HG03066 (cell line): ENCODE measurements around the gene F10.
"Not testable (repeated sequence)": the region's sequence is repeated elsewhere in the genome, so short reads cannot be mapped to it uniquely, and the experiment has no call there.

Source experiments
- ATAC-seq: cut with Tn5 transposase; IDR thresholded peaks from one replicate; pipeline ENCODE4 v1.9.1; 2021; ENCODE audit warnings: low read depth; ENCODE audit not compliant: unreplicated experiment

Gene F10

DNA sequence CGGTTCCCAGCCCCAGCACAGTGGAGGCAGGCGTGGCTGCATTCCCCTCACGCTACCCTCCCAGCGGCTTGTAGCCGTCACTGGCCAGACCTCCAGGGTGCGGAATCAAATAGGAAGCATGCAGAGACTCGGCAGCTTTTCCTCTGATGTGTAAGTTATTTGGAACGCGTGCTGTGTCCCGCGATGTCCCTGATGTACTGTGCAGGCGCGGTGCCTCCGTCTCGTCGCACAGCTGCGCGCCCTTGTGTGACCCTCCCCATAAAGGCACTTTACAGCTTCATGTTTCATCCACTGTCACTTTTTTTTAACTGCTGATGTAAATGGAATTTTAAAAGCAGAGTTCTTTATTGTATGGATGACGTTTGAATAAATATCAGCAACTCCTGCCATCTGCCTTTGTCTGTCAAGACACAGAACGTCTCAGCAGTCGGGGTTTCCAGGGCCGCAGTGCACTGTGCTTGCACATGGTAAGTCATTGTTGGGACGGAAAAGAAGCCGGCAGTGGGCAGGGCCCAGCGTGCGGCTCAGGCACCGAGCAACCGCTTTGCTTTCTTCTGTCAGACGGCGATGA lies 24.4 kb upstream of the F10 start:
- ATAC-seq: no peak

DNA sequence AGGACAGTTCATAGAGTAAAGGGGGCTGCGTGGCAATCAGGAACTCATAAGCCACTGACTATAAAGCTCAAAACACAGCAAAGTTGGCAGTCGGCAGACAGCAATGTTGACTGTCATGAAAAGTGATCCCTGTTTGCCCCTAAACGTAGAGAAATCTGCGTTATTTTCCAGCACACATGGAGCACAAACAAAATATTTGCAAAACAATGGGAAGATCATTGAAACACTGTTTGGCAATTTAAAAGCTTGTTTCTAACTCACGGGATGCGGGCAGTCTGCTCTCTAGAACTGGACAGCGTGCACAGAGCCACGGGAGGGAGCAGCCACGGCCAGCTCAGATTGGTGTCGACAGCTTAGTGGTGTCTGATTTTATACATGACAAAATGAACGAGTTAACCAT lies 23.5 kb upstream of the F10 start:
- no peak for ATAC-seq

DNA sequence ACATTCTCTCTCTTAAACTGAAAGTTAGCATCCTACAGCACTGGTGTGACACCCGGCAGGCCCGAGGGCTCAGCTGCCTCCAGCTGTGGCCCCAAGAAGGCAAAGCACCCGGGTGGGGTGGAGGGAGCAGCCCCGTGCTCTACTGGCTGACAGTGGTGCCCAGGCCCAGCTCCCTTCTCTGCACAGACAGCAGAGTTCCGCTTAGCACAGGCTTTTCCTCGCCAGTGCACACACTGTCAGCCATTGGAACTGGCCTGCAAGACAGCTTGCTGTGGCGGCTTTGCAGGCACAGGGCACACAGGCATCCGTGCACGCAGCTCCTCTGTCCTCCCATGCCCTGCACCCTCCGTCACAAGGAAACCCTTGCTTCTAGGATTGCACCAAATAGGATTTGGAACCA lies 20.3 kb upstream of the F10 start:
- not testable (repeated sequence) for ATAC-seq

GRCh38 chr13:113102727-113103126 lies 19.9 kb upstream of the F10 start:
- no peak for ATAC-seq

- no peak for ATAC-seq
Measured at GRCh38 chr13:113103646-113104045, 19.0 kb upstream of the F10 start.

DNA sequence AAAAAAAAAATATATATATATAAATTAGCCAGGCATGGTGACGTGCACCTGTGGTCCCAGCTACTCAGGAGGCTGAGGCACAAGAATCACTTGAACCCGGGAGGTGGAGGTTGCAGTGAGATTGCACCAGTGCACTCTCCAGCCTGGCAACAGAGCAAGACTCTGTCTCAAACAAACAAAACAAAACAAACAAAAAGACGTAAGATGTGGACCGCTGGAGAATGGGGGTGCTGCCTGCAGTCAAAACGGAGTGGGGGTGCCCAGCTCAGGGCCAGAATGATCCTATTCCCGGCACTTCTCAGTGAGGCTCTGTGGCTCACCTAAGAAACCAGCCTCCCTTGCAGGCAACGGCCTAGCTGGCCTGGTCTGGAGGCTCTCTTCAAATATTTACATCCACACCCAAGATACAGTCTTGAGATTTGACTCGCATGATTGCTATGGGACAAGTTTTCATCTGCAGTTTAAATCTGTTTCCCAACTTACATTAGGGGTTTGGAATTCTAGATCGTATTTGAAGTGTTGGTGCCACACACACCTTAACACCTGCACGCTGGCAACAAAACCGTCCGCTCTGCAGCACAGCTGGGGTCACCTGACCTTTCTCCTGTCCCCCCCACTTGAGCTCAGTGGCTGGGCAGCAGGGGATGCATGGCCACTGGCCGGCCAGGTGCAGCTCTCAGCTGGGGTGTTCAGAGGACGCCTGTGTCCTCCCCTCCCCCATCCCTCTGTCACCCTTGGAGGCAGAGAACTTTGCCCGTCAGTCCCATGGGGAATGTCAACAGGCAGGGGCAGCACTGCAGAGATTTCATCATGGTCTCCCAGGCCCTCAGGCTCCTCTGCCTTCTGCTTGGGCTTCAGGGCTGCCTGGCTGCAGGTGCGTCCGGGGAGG lies 17.3 kb upstream of the F10 start, which contains the start of gene F7:
Gene F7, plus strand, starts transcription at position 760 of the 889 bp plus-strand sequence. Its CDS starts 51 bp downstream, at position 811.
- no peak for ATAC-seq

DNA sequence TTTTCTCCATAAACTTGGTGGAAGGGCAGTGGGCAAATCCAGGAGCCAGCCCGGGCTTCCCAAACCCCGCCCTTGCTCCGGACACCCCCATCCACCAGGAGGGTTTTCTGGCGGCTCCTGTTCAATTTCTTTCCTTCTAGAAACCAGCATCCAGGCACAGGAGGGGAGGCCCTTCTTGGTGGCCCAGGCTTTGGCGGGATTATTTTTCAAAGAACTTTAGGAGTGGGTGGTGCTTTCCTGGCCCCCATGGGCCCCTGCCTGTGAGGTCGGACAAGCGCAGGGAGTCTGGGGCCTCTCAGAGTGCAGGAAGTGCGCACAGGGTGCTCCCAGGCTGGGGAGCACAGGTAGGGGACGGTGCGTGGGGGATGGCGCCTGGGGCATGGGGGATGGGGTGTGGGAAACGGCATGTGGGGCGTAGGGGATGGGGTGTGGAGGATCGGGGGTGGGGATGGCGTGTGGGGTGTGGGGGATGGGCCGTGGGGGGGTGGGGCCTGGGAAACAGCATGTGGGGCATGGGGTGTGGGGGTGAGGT lies 16.6 kb upstream of the F10 start:
- ATAC-seq: no peak

- ATAC-seq: no peak
Measured at GRCh38 chr13:113106711-113107351, 15.8 kb upstream of the F10 start.

DNA sequence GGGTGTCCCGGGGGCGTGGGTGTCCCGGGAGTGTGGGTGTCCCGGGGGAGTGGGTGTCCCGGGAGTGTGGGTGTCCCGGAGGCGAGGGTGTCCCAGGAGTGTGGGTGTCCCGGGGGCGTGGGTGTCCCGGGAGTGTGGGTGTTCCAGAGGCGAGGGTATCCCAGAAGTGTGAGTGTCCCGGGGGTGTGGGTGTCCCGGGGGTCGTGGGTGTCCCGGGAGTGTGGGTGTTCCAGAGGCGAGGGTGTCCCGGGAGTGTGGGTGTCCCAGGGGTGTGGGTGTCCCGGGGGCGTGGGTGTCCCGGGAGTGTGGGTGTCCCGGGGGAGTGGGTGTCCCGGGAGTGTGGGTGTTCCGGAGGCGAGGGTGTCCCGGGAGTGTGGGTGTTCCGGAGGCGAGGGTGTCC lies 14.1 kb upstream of the F10 start:
- ATAC-seq: not testable (repeated sequence)

- ATAC-seq: no peak
Measured at GRCh38 chr13:113109151-113110047, 13.2 kb upstream of the F10 start.

DNA sequence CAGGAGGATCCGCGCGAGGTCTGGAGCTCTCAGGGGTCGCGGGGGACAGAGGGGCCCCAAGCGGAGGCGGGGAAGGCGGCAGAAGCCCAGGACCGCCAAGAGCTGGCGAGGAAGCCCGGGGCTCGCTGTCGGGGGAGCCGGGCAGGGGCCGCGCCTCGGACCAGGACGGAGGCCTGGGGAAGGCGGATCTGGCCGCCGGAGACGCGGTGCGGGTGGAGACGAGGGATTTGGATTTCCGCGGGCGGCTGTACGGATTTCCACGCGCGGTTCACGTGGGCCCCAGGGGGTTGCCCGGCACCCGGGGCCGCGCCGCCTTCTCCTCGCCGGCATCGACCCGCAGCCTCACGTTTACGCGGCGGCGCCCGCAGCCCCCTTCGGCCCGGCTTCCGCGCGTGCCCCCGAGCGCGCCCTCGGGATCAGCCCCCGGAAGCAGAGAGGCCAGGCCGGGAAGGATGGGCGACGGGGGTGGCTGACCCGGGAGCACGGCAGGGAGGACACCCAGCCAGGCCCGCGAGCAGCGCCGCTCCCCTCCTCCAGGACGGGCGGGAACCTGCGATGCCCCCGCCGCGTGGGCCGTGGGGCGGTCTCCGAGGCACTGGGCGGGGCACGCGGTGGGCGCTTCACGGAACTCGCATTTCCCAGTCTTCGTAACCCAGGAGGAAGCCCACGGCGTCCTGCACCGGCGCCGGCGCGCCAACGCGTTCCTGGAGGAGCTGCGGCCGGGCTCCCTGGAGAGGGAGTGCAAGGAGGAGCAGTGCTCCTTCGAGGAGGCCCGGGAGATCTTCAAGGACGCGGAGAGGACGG lies 12.3 kb upstream of the F10 start:
- no peak for ATAC-seq

GRCh38 chr13:113110852-113111315 lies 11.7 kb upstream of the F10 start:
- no peak for ATAC-seq

GRCh38 chr13:113111821-113112220 lies 10.8 kb upstream of the F10 start:
- not testable (repeated sequence) for ATAC-seq

DNA sequence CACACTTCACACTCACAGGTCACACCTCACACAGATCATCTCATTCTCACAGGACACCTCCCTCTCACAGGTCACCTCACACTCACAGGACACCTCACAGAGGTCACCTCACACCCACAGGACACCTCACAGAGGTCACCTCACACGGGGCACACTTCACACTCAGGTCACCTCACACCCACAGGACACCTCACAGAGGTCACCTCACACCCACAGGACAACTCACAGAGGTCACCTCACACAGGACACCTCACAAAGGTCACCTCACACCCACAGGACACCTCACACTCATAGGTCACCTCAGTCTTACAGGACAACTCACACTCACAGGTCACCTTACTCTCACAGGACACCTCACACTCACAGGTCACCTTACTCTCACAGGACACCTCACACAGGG lies 10.1 kb upstream of the F10 start:
- not testable (repeated sequence) for ATAC-seq

GRCh38 chr13:113112893-113113845 lies 9.4 kb upstream of the F10 start:
- no peak for ATAC-seq

DNA sequence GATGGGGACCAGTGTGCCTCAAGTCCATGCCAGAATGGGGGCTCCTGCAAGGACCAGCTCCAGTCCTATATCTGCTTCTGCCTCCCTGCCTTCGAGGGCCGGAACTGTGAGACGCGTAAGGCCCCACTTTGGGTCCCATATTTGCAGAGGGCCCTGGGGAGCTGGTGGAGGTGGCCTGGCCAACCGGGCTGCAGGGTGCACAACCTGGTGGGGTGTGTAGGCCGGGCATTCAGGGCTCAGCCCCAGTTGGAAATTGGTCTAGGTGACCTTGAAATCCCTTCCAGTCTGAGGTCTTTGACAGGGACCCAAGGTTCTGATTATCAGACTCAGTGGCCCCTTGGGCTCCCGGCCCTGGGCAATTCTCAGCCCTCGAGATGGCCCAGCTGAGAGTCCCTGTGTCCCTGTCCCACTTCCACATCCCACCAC lies 8.7 kb upstream of the F10 start:
- ATAC-seq: no peak

GRCh38 chr13:113114511-113115362 lies 7.9 kb upstream of the F10 start:
- no peak for ATAC-seq
